NT2/D1 (cell line): ENCODE results near the gene CLEC4D.

ENCODE experiments used
- YY1 ChIP-seq: IDR thresholded peaks from 2 replicates; pipeline ENCODE4 v1.6.1; 2011; ENCODE audit not compliant: insufficient read length, insufficient read depth
- ZNF274 ChIP-seq: IDR thresholded peaks from 2 replicates; pipeline ENCODE4 v1.6.1; 2011; ENCODE audit warnings: mild to moderate bottlenecking, low read depth, low read length

GRCh38 chr12:8483079-8483478 is 30.2 kb upstream of the CLEC4D start:
- TF ChIP-seq YY1: no peak
- TF ChIP-seq ZNF274: no peak
